ENCODE data around the gene GCNT2.

GRCh38 chr6:10556589-10556988 is 35.4 kb downstream of the GCNT2 start:
- TF ChIP-seq, protein P1, sequence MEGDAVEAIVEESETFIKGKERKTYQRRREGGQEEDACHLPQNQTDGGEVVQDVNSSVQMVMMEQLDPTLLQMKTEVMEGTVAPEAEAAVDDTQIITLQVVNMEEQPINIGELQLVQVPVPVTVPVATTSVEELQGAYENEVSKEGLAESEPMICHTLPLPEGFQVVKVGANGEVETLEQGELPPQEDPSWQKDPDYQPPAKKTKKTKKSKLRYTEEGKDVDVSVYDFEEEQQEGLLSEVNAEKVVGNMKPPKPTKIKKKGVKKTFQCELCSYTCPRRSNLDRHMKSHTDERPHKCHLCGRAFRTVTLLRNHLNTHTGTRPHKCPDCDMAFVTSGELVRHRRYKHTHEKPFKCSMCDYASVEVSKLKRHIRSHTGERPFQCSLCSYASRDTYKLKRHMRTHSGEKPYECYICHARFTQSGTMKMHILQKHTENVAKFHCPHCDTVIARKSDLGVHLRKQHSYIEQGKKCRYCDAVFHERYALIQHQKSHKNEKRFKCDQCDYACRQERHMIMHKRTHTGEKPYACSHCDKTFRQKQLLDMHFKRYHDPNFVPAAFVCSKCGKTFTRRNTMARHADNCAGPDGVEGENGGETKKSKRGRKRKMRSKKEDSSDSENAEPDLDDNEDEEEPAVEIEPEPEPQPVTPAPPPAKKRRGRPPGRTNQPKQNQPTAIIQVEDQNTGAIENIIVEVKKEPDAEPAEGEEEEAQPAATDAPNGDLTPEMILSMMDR (IDR thresholded peaks at IDR 0.05), result no peak
- TF ChIP-seq POLR2A (IDR thresholded peaks at IDR 0.05), result no peak
